Panc1 (cell line): Measurements from ENCODE around the gene ATP2B2.

Source experiments
- POLR2AphosphoS5 ChIP-seq: IDR thresholded peaks from 2 replicates; pipeline ENCODE4 v1.6.1; 2012; ENCODE audit warnings: mild to moderate bottlenecking, low read depth, low read length, moderate library complexity
- TCF7L2 ChIP-seq: IDR thresholded peaks from 2 replicates; pipeline ENCODE4 v1.6.1; 2011; ENCODE audit warnings: mild to moderate bottlenecking, low read depth, low read length, inconsistent platforms
- TF ChIP-seq, protein P1 (sequence below): fragments of 450-650 bp; IDR thresholded peaks from 2 replicates; pipeline ENCODE4 v1.5.1; 2017; ENCODE audit warnings: mild to moderate bottlenecking

DNA sequence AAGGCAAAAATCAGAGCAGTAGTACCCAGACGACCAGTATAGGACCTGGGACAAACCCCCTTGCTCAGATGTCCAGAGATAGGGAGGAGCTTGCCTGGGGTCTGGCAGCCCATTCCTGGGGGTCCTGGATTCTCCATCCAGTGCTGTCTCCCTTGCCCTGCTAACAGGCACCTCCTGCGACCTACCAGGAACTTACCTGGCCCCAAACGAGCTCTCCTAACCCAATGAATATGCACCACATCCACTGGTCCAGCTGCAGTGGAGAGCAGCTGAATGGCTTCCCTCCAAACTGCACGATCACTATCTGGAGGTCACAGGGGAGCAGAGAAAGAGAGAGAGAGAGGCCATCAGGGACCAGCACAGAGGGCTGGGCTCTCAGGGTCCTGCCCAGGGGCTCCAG, 165.3 kb downstream of the ATP2B2 start:
- TF ChIP-seq POLR2AphosphoS5 (no peak), TCF7L2 (no peak)
- TF ChIP-seq, protein P1, sequence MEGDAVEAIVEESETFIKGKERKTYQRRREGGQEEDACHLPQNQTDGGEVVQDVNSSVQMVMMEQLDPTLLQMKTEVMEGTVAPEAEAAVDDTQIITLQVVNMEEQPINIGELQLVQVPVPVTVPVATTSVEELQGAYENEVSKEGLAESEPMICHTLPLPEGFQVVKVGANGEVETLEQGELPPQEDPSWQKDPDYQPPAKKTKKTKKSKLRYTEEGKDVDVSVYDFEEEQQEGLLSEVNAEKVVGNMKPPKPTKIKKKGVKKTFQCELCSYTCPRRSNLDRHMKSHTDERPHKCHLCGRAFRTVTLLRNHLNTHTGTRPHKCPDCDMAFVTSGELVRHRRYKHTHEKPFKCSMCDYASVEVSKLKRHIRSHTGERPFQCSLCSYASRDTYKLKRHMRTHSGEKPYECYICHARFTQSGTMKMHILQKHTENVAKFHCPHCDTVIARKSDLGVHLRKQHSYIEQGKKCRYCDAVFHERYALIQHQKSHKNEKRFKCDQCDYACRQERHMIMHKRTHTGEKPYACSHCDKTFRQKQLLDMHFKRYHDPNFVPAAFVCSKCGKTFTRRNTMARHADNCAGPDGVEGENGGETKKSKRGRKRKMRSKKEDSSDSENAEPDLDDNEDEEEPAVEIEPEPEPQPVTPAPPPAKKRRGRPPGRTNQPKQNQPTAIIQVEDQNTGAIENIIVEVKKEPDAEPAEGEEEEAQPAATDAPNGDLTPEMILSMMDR, result no peak
